Neural progenitor cell (in vitro differentiated cells): ENCODE measurements around the gene GCNA.

Experiments
- CTCF ChIP-seq: fragments of 200-600 bp; sonication (generic); IDR thresholded peaks from 2 replicates; pipeline ENCODE4 v1.5.1; 2017; ENCODE audit warnings: antibody characterized with exemption, mild to moderate bottlenecking
- EZH2 ChIP-seq: fragments of 200-600 bp; sonication (generic); IDR thresholded peaks from 2 replicates; pipeline ENCODE4 v1.6.1; 2017; ENCODE audit warnings: antibody characterized with exemption, mild to moderate bottlenecking, moderate library complexity

GRCh38 chrX:71615056-71615455 is 36.8 kb downstream of the GCNA start:
- TF ChIP-seq CTCF (no peak), EZH2 (no peak)
